NB4 (cell line): ENCODE measurements around the gene RGS6.

Source experiments
- DNase-seq: peaks from one replicate; pipeline ENCODE4 v3.0.0; 2010; ENCODE audit warnings: low read depth
- H3K4me3 ChIP-seq: one replicate; pipeline ENCODE4 v1.5.1; 2011; ENCODE audit warnings: mild to moderate bottlenecking, low read depth, low read length, moderate library complexity
- MYC ChIP-seq: IDR thresholded peaks from 2 replicates; pipeline ENCODE4 v1.6.1; 2011; ENCODE audit warnings: low read depth, low read length
- POLR2A ChIP-seq: IDR thresholded peaks from 2 replicates; pipeline ENCODE4 v1.6.1; 2011; ENCODE audit warnings: mild to moderate bottlenecking; ENCODE audit not compliant: insufficient read length; ENCODE audit errors: extremely low read depth
- TF ChIP-seq, protein P1 (sequence below): IDR thresholded peaks from 2 replicates; pipeline ENCODE4 v1.6.1; 2011; ENCODE audit warnings: low read depth, low read length
- TF ChIP-seq, protein P2 (sequence below): IDR thresholded peaks from one replicate; pipeline ENCODE4 v1.5.1; 2012; ENCODE audit warnings: low read depth, low read length

RGS6 gene

DNA sequence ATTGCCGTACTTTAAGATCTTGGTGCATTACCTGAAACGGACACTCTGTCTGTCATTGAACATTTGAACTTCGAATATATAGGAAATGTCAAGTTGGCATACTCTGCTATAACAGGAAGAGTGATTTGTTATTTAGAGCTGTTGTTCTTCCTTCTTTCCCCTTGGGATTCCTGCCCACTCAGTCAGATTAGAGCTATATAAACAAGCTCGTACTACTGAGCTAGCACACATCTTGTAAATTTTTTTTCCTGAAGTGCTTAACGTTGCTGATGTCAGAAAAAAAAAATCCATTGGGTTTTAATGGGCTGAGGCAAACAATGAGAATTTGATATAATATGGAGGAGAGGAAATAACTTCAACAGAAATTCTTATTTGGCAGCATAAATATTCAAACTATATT lies 26.8 kb downstream of the RGS6 start:
- H3K4me3 ChIP-seq: no peak overlapping the region
- TF ChIP-seq, protein P1, sequence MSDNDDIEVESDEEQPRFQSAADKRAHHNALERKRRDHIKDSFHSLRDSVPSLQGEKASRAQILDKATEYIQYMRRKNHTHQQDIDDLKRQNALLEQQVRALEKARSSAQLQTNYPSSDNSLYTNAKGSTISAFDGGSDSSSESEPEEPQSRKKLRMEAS: no peak
- TF ChIP-seq, protein P2, sequence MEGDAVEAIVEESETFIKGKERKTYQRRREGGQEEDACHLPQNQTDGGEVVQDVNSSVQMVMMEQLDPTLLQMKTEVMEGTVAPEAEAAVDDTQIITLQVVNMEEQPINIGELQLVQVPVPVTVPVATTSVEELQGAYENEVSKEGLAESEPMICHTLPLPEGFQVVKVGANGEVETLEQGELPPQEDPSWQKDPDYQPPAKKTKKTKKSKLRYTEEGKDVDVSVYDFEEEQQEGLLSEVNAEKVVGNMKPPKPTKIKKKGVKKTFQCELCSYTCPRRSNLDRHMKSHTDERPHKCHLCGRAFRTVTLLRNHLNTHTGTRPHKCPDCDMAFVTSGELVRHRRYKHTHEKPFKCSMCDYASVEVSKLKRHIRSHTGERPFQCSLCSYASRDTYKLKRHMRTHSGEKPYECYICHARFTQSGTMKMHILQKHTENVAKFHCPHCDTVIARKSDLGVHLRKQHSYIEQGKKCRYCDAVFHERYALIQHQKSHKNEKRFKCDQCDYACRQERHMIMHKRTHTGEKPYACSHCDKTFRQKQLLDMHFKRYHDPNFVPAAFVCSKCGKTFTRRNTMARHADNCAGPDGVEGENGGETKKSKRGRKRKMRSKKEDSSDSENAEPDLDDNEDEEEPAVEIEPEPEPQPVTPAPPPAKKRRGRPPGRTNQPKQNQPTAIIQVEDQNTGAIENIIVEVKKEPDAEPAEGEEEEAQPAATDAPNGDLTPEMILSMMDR: no peak
- no peak for TF ChIP-seq POLR2A
- TF ChIP-seq MYC: no peak
- DNase-seq: no peak

DNA sequence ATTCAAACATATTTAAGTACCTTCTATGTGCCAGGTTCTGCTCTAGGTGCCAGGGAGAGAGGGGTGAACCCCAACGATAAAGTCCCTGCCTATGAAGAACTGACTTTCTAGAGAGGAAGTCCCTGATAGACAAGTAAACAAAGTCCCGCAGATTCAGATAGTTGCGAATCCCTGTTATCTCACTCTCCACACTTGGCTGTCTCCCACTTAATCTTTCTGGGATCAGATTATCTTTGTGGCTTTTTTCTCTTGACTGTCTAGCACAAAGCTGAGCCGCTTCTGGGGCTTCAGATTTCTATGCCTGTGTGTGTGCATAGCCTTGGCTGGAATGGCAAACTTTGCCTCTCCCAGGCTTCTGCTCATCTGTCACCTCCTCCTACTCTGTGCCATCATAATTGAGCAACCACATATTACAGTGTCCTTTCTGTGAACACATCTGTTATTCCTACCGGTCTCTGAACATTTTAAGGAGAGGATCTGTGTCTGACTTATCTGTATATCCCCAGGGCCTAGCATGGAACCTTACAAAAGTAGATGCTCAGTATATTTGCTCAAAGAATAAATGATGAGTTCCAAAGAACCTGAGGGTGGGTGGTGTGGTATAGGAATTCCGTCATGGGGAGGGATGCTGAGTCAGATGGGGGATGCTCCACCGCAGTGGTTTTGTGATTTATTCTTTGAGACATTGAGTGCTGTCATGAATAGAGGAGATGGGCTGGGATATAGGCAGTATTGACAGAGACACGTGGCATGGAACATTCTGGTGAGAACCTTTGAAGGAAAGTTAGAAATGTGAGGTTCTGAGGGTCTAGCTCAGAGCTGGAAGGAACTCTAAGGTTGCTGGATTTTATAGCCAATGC lies 28.5 kb downstream of the RGS6 start:
- no peak for DNase-seq
- TF ChIP-seq, protein P2: no peak
- TF ChIP-seq MYC (no peak), POLR2A (no peak)
- TF ChIP-seq, protein P1: no peak
- no peak overlapping the region for H3K4me3 ChIP-seq

DNA sequence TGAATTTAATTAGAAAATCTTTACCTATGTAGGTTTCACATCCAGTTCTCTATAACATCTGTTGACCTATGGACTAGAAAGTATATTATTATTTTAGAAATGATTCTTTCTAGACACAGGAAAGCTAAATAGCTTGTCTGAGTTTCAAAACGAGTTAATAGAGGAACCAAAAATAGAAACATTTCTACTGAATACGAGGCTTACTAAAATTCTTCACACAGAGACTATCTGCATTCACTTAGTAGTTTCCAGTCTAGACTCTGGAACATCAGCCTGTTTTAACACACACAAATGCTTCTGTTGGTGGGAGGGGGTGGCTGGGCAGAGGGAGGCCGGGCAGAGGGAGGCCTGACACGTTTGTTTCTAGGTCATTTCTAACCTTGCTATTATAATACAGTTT lies 29.7 kb downstream of the RGS6 start:
- H3K4me3 ChIP-seq: no peak overlapping the region
- no peak for DNase-seq
- TF ChIP-seq POLR2A: no peak
- no peak for TF ChIP-seq MYC
- TF ChIP-seq, protein P2: no peak
- TF ChIP-seq, protein P1: no peak

DNA sequence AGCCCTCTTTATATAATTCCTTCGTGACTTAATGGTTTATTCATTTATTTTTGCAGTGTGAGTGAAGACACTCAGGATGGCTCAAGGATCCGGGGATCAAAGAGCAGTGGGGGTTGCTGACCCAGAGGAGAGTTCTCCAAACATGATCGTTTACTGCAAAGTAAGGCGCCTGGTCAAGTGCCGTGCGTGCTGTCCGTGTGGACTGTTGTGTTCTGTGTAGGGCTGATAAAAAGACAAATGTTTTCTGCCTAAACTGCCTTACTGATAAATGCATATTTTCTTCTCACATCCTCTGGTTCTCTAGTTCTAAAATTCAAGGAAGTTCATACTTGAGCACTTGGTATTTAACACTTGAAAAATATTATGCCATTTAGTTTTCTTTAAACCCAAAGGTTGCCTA lies 32.5 kb downstream of the RGS6 start:
- H3K4me3 ChIP-seq: no peak overlapping the region
- DNase-seq: no peak
- TF ChIP-seq, protein P1: no peak
- TF ChIP-seq POLR2A (no peak), MYC (no peak)
- TF ChIP-seq, protein P2: no peak

DNA sequence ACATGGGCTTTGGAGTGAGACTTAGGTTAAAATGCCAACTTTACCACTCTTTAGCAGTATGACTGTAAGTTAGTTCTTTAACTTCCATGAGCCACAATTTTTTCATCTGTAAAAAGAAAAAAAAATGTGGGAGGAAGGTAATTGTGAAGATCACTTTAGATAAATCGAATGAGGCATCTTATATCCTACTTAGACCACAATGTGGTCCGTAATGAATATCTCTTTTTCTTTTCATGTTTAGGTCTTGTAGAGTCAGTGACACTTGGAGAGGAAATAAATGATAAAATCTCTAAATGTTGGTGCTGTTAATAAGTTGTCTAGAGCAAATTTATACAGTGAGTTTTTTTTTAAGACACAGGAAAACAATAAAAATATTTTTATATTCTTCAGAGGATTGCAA lies 34.3 kb downstream of the RGS6 start:
- DNase-seq: no peak
- no peak overlapping the region for H3K4me3 ChIP-seq
- TF ChIP-seq POLR2A (no peak), MYC (no peak)
- TF ChIP-seq, protein P2: no peak
- TF ChIP-seq, protein P1: no peak
